GM21447 (cell line): ENCODE results near the gene BEST2.
A peak's percentile ranks its signal among the peaks of the same experiment; 100 is the strongest.
"Not testable (repeated sequence)": the region's sequence is repeated elsewhere in the genome, so short reads cannot be mapped to it uniquely, and the experiment has no call there.

Experiments used
- ATAC-seq: cut with Tn5 transposase; IDR thresholded peaks from one replicate; pipeline ENCODE4 v1.9.1; 2021; ENCODE audit not compliant: unreplicated experiment

The BEST2 gene

GRCh38 chr19:12751635-12752034, at the start of gene BEST2:
Gene BEST2, plus strand, starts transcription at chr19:12751791. Its CDS starts 802 bp downstream, at chr19:12752593.
- ATAC-seq: no peak

- ATAC-seq: no peak
Measured at GRCh38 chr19:12703046-12703445, 48.5 kb upstream of the BEST2 start.

- ATAC-seq: no peak
Measured at GRCh38 chr19:12705169-12705568, 46.4 kb upstream of the BEST2 start.

GRCh38 chr19:12705654-12706331, 45.8 kb upstream of the BEST2 start:
- no peak for ATAC-seq

- no peak for ATAC-seq
Measured at GRCh38 chr19:12706332-12706718, 45.3 kb upstream of the BEST2 start.

- ATAC-seq: no peak
Measured at GRCh38 chr19:12708641-12709040, 43.0 kb upstream of the BEST2 start.

GRCh38 chr19:12711187-12711586, 40.4 kb upstream of the BEST2 start:
- ATAC-seq: no peak

GRCh38 chr19:12712077-12712476, 39.5 kb upstream of the BEST2 start:
- not testable (repeated sequence) for ATAC-seq

- not testable (repeated sequence) for ATAC-seq
Measured at GRCh38 chr19:12713304-12713703, 38.3 kb upstream of the BEST2 start.

- ATAC-seq: no peak
Measured at GRCh38 chr19:12715102-12715501, 36.5 kb upstream of the BEST2 start.

- no peak for ATAC-seq
Measured at GRCh38 chr19:12715929-12716328, 35.7 kb upstream of the BEST2 start.

GRCh38 chr19:12720296-12720695, 31.3 kb upstream of the BEST2 start:
- ATAC-seq: no peak

- ATAC-seq: no peak
Measured at GRCh38 chr19:12720851-12721655, 30.5 kb upstream of the BEST2 start.

- ATAC-seq: peak; percentile 24
Measured at GRCh38 chr19:12721656-12722565, 29.7 kb upstream of the BEST2 start.

GRCh38 chr19:12722566-12723380, 28.8 kb upstream of the BEST2 start:
- ATAC-seq: peak; percentile 78

- ATAC-seq: no peak
Measured at GRCh38 chr19:12723381-12723640, 28.3 kb upstream of the BEST2 start.

- ATAC-seq: no peak
Measured at GRCh38 chr19:12723641-12724426, 27.8 kb upstream of the BEST2 start, which contains the start of gene TNPO2. Gene TNPO2, minus strand, starts transcription at chr19:12723932. Its CDS starts 2,955 bp downstream, at chr19:12720977.

GRCh38 chr19:12725612-12726011, 26.0 kb upstream of the BEST2 start:
- ATAC-seq: not testable (repeated sequence)

- no peak for ATAC-seq
Measured at GRCh38 chr19:12726988-12727316, 24.6 kb upstream of the BEST2 start.
